Glutamatergic neuron (in vitro differentiated cells): Measurements from ENCODE around the gene TTC27. TPM values are rescaled to one million over a fixed set of nuclear protein-coding genes. Genes with fewer than 3 reads are reported as not detected.
"Not testable (repeated sequence)": the region's sequence is repeated elsewhere in the genome, so short reads cannot be mapped to it uniquely, and the experiment has no call there.

Experiments
- DNase-seq: peaks from one replicate; pipeline ENCODE4 v3.0.0; 2022
- H3K27ac Mint-ChIP-seq: one replicate; pipeline ENCODE4 v1.8.0; 2020; ENCODE audit warnings: mild to moderate bottlenecking, mixed read lengths, inconsistent platforms; ENCODE audit not compliant: unreplicated experiment
- H3K27me3 Mint-ChIP-seq: one replicate; pipeline ENCODE4 v1.8.0; 2020; ENCODE audit warnings: mild to moderate bottlenecking, moderate library complexity, mixed read lengths, inconsistent platforms; ENCODE audit not compliant: unreplicated experiment
- H3K36me3 Mint-ChIP-seq: one replicate; pipeline ENCODE4 v1.8.0; 2020; ENCODE audit warnings: mild to moderate bottlenecking, mixed read lengths, inconsistent platforms; ENCODE audit not compliant: unreplicated experiment
- H3K4me1 Mint-ChIP-seq: one replicate; pipeline ENCODE4 v1.8.0; 2020; ENCODE audit warnings: mild to moderate bottlenecking, low read depth, mixed read lengths, inconsistent platforms; ENCODE audit not compliant: unreplicated experiment
- H3K4me3 Mint-ChIP-seq: one replicate; pipeline ENCODE4 v1.8.0; 2020; ENCODE audit warnings: mild to moderate bottlenecking, mixed read lengths, inconsistent platforms; ENCODE audit not compliant: unreplicated experiment
- H3K9me3 Mint-ChIP-seq: one replicate; pipeline ENCODE4 v1.8.0; 2020; ENCODE audit warnings: mild to moderate bottlenecking, moderate library complexity, mixed read lengths, inconsistent platforms; ENCODE audit not compliant: unreplicated experiment
- total RNA-seq: library from RNA; stranded (reverse); fragmentation: NEBNext Ultra II Directional; extraction: Animal tissue kit (Norgen Biotek cat#: 25700); gene quantifications from one replicate; pipeline ENCODE4 v1.2.1, GENCODE V29; 2021; ENCODE audit not compliant: unreplicated experiment
- TF ChIP-seq, protein P1 (sequence below): fragments of 200-600 bp; sonication (generic); IDR thresholded peaks from one replicate; pipeline ENCODE4 v1.5.0; 2021; ENCODE audit not compliant: partially characterized antibody, unreplicated experiment

The TTC27 gene
- total RNA-seq, 1 donor from 2014 or later: 8.3 TPM

- Mint-ChIP-seq H3K36me3 (no peaks in the 10 kb centered on the region), H3K4me1 (no peaks in the 10 kb centered on the region), H3K9me3 (no peaks in the 10 kb centered on the region), H3K4me3 (no peak overlapping the region), H3K27ac (no peak overlapping the region), H3K27me3 (no peaks in the 10 kb centered on the region)
- TF ChIP-seq, protein P1, sequence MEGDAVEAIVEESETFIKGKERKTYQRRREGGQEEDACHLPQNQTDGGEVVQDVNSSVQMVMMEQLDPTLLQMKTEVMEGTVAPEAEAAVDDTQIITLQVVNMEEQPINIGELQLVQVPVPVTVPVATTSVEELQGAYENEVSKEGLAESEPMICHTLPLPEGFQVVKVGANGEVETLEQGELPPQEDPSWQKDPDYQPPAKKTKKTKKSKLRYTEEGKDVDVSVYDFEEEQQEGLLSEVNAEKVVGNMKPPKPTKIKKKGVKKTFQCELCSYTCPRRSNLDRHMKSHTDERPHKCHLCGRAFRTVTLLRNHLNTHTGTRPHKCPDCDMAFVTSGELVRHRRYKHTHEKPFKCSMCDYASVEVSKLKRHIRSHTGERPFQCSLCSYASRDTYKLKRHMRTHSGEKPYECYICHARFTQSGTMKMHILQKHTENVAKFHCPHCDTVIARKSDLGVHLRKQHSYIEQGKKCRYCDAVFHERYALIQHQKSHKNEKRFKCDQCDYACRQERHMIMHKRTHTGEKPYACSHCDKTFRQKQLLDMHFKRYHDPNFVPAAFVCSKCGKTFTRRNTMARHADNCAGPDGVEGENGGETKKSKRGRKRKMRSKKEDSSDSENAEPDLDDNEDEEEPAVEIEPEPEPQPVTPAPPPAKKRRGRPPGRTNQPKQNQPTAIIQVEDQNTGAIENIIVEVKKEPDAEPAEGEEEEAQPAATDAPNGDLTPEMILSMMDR: no peak
- no peak for DNase-seq
These were observed 120.3 kb downstream of the TTC27 start for GRCh38 chr2:32748158-32748557.

DNA sequence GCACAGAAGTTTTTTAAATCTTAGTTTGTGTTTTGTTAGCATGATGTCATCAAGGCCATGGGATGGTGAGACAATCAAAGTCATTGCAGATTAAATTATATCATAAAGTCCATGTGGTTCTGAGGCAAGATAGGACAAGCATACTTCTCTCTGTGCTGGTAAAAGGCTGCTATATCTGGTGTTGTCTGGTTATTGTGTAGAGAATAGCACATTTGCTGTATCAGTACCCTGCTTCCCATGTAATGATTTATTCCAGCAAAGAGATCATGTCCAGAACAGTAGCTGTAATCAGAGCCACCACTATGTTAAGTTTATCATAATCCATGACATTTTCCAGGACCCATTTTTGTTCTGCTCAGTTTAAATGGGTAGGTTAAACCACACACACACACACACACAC, 123.0 kb downstream of the TTC27 start:
- TF ChIP-seq, protein P1: no peak
- Mint-ChIP-seq H3K4me3 (no peak overlapping the region), H3K4me1 (no peaks in the 10 kb centered on the region), H3K27ac (no peak overlapping the region), H3K36me3 (no peaks in the 10 kb centered on the region), H3K27me3 (no peaks in the 10 kb centered on the region), H3K9me3 (no peaks in the 10 kb centered on the region)
- no peak for DNase-seq

DNA sequence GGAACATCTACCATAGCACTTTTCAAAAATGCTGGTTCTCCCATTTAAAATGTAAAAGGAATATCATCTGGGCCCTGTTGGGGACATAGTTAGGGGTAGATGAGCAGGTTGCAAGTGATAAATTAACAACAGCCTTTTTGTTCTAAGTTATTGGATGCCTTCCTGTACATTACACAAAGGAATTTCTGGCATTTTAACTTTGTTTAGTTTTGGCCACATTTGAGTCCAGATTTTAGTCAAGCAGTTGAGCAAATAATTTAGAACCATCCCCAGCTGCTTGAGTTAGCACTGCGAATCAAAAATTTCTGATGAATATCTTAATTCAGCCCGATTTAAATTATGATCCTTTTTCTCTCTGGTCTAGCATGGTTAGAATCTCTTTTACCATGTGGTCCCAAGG, 124.4 kb downstream of the TTC27 start:
- Mint-ChIP-seq H3K4me1 (no peaks in the 10 kb centered on the region), H3K4me3 (no peak overlapping the region), H3K27me3 (no peaks in the 10 kb centered on the region), H3K9me3 (no peaks in the 10 kb centered on the region), H3K36me3 (no peaks in the 10 kb centered on the region), H3K27ac (no peak overlapping the region)
- no peak for DNase-seq
- TF ChIP-seq, protein P1: no peak

GRCh38 chr2:32752952-32753351, 125.1 kb downstream of the TTC27 start:
- Mint-ChIP-seq H3K27ac (no peak overlapping the region), H3K4me3 (no peak overlapping the region), H3K4me1 (no peaks in the 10 kb centered on the region), H3K36me3 (no peaks in the 10 kb centered on the region), H3K27me3 (no peaks in the 10 kb centered on the region), H3K9me3 (no peaks in the 10 kb centered on the region)
- DNase-seq: no peak
- TF ChIP-seq, protein P1: no peak

- H3K4me3 Mint-ChIP-seq, H3K4me1 Mint-ChIP-seq, H3K9me3 Mint-ChIP-seq, H3K27ac Mint-ChIP-seq, H3K36me3 Mint-ChIP-seq, H3K27me3 Mint-ChIP-seq: not testable (repeated sequence)
- DNase-seq: peak; percentile 22
These were observed 126.8 kb downstream of the TTC27 start for GRCh38 chr2:32754676-32755075.

- no peak overlapping the region for H3K4me3 Mint-ChIP-seq
- no peaks in the 10 kb centered on the region for H3K9me3 Mint-ChIP-seq
- H3K27me3 Mint-ChIP-seq: no peaks in the 10 kb centered on the region
- H3K27ac Mint-ChIP-seq: no peak overlapping the region
- no peaks in the 10 kb centered on the region for H3K36me3 Mint-ChIP-seq
- no peak for DNase-seq
- TF ChIP-seq, protein P1: no peak
- H3K4me1 Mint-ChIP-seq: no peaks in the 10 kb centered on the region
These were observed 127.8 kb downstream of the TTC27 start for GRCh38 chr2:32755666-32756065.
